Measurements from ENCODE around the gene FIG4. TPM values are rescaled to one million over a fixed set of nuclear protein-coding genes. Genes with fewer than 3 reads are reported as not detected.

Gene FIG4
- 35.4 and 35.8 TPM in 2 replicates for total RNA-seq

DNA sequence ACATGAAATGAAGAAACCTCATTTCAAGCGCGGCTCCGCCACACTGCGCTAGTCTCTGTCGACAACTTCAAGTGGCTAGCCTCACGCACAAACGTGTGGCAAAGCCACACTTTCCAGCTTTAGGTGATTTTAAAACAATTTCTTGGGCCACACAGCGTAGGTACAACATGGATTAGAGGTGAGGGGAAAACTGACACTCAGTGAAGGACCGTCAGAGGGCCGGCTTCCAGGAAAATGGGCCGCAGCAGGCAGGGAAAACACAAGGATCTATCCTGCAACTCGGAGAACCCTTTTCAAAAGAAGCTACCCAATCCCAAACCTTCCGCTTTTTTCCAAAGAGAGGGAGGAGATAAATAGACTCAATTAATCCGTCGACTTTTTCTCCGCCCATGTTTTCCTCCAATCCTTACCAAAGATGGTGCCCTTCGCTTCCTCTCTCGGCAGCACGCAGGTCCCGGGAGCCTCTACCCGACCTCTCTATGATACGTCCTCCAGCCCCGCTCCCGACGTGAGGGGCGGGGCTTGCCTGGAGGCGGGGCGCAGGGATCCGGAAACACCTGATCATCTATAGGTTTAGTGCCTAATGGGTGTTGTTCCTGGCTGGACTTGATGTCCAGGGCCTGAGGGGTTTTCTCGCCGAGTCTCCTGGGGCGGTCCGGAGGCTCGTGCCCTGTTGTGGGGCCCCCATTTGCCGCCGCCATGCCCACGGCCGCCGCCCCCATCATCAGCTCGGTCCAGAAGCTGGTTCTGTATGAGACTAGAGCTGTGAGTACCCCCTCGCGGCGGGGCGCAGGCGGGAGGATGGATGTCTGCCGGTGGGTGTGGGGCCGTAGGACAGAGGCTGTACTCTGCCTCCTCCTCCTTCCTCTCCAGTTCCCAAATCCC, at the start of gene FIG4, which contains the start of gene AK9:
Gene FIG4, plus strand, starts transcription at position 560 of the 885 bp plus-strand sequence. Its CDS starts 140 bp downstream, at position 700.
Gene AK9, minus strand, starts transcription at position 466 of the 885 bp plus-strand sequence. CDS start 15,457 bp downstream, outside the sequence.

Other genes starting within 250 kb of the FIG4 start
- 47.3 and 56.1 TPM in 2 replicates for gene MICAL1, start 235.5 kb upstream of the FIG4 start, total RNA-seq
- gene ZBTB24, start 208.1 kb upstream of the FIG4 start, total RNA-seq = 5.4 and 6.2 TPM in 2 replicates
- gene AK9, start 94 bp upstream of the FIG4 start, total RNA-seq = 7.0 and 8.5 TPM in 2 replicates

Data from aortic smooth muscle cell (primary cell).